Endothelial cell of umbilical vein (primary cell): Measurements from ENCODE around the gene IDUA. TPM values are rescaled to one million over a fixed set of nuclear protein-coding genes. Genes with fewer than 3 reads are reported as not detected.

Experiments used
- BruUV-seq: library from RNA; stranded (reverse); fragments of 400-500 nt; replicated peaks from 2 replicates; lab custom pipeline; 2021; lab: Mats Ljungman, UMichigan
- CTCF ChIA-PET: fragments of 300-600, 350-600 bp; sonication (Branson Sonifier 250); formaldehyde crosslinking; loops from one replicate; lab custom pipeline; 2021; ENCODE audit warnings: antibody characterized with exemption, inconsistent platforms; lab: Charles Lee
- POLR2A ChIA-PET: fragments of 300-600, 350-600 bp; sonication (Branson Sonifier 250); formaldehyde crosslinking; loops from one replicate; lab custom pipeline; 2021; ENCODE audit warnings: antibody characterized with exemption, inconsistent platforms; lab: Charles Lee
- DNase-seq: peaks from one replicate; pipeline ENCODE4 v3.0.0-alpha.2; 2011; ENCODE audit warnings: low read depth, low spot score
- FAIRE-seq: peaks from 2 replicates; lab custom pipeline; 2011; peaks lifted over from hg19 to GRCh38; lab: Jason Lieb, UNC
- H2AFZ ChIP-seq: 2 replicates; pipeline ENCODE4 v1.6.0; 2012; ENCODE audit warnings: low read depth, low read length, control low read depth, inconsistent platforms
- H3K27ac ChIP-seq: 2 replicates; pipeline ENCODE4 v1.5.1; 2011; ENCODE audit warnings: low read depth, mild to moderate bottlenecking, control low read depth, low read length, moderate library complexity; ENCODE audit not compliant: insufficient read depth
- H3K27me3 ChIP-seq, 2 experiments: 2 replicates each; pipeline versions ENCODE4 v1.6.0 to v1.6.1; 2011; ENCODE audit warnings: low read length in 2 of 2, mixed read lengths in 1 of 2; ENCODE audit not compliant: control insufficient read depth in 2 of 2, insufficient read depth in 2 of 2
- H3K36me3 ChIP-seq, 2 experiments: 2 replicates in 1 of 2; 3 replicates in 1 of 2; pipeline ENCODE4 v1.5.1; 2011; ENCODE audit warnings: low read length in 2 of 2, mild to moderate bottlenecking in 1 of 2, moderate library complexity in 1 of 2; ENCODE audit not compliant: control insufficient read depth in 2 of 2, insufficient read depth in 2 of 2; ENCODE audit errors: extremely low read depth in 1 of 2
- H3K4me1 ChIP-seq: 3 replicates; pipeline ENCODE4 v1.5.1; 2011; ENCODE audit warnings: mild to moderate bottlenecking, low read length; ENCODE audit not compliant: control insufficient read depth, insufficient read depth; ENCODE audit errors: extremely low read depth
- H3K4me2 ChIP-seq: 2 replicates; pipeline ENCODE4 v1.6.1; 2011; ENCODE audit warnings: low read length, control low read depth, mixed read lengths; ENCODE audit not compliant: insufficient read depth
- H3K4me3 ChIP-seq, 3 experiments: fragments of 200-600 bp in 1 of 3; sonication (generic), shearing (Covaris generic) in 1 of 3; replicated peaks in 1 of 3; 2 replicates each; pipeline ENCODE4 v1.5.1; 2011 to 2016; ENCODE audit warnings: control low read depth in 3 of 3, low read length in 3 of 3, mild to moderate bottlenecking in 2 of 3, inconsistent platforms in 1 of 3, low read depth in 1 of 3, moderate library complexity in 1 of 3; ENCODE audit not compliant: insufficient read depth in 1 of 3
- H3K79me2 ChIP-seq: 2 replicates; pipeline ENCODE4 v1.6.0; 2012; ENCODE audit warnings: low read length, inconsistent platforms; ENCODE audit not compliant: control insufficient read depth, insufficient read depth
- H3K9ac ChIP-seq: replicated peaks from 2 replicates; pipeline ENCODE3; 2011; ENCODE audit warnings: low read length, control low read depth; ENCODE audit not compliant: insufficient read depth; ENCODE audit errors: extremely low read depth
- H3K9me1 ChIP-seq: replicated peaks from 3 replicates; pipeline ENCODE4 v1.6.0; 2011; ENCODE audit warnings: mild to moderate bottlenecking, low read length; ENCODE audit not compliant: control insufficient read depth, insufficient read depth; ENCODE audit errors: extremely low read depth
- H3K9me3 ChIP-seq: replicated peaks from 2 replicates; pipeline ENCODE4 v1.5.1; 2012; ENCODE audit warnings: low read length, inconsistent platforms; ENCODE audit not compliant: control insufficient read depth, insufficient read depth
- H4K20me1 ChIP-seq: replicated peaks from 2 replicates; pipeline ENCODE3; 2011; ENCODE audit warnings: mild to moderate bottlenecking, low read length; ENCODE audit not compliant: control insufficient read depth, insufficient read depth; ENCODE audit errors: extremely low read depth
- EZH2 ChIP-seq: IDR thresholded peaks from 2 replicates; pipeline ENCODE4 v1.6.1; 2012; ENCODE audit warnings: borderline replicate concordance, low read depth, mild to moderate bottlenecking, moderate library complexity, low read length, inconsistent platforms; ENCODE audit not compliant: severe bottlenecking
- FOS ChIP-seq: IDR thresholded peaks from 2 replicates; pipeline ENCODE4 v1.6.1; 2011; ENCODE audit warnings: mild to moderate bottlenecking, low read length, moderate library complexity, borderline replicate concordance; ENCODE audit not compliant: insufficient read depth
- GATA2 ChIP-seq: IDR thresholded peaks from 2 replicates; pipeline ENCODE4 v1.7.0; 2011; ENCODE audit warnings: low read depth, mild to moderate bottlenecking, moderate library complexity, mixed read lengths, low read length; ENCODE audit not compliant: insufficient read length, insufficient read depth
- JUN ChIP-seq: IDR thresholded peaks from 2 replicates; pipeline ENCODE4 v1.6.1; 2011; ENCODE audit warnings: borderline replicate concordance, low read depth; ENCODE audit not compliant: insufficient read length, insufficient read depth
- MAX ChIP-seq: IDR thresholded peaks from 2 replicates; pipeline ENCODE4 v1.6.1; 2011; ENCODE audit not compliant: insufficient read depth, insufficient read length
- MYC ChIP-seq: IDR thresholded peaks from one replicate; pipeline ENCODE4 v1.6.1; 2011; ENCODE audit warnings: mild to moderate bottlenecking, low read depth, low read length
- POLR2A ChIP-seq: IDR thresholded peaks from 2 replicates; pipeline ENCODE4 v1.6.1; 2012; ENCODE audit warnings: low read depth, mild to moderate bottlenecking, control low read depth, low read length
- POLR2AphosphoS5 ChIP-seq: IDR thresholded peaks from 2 replicates; pipeline ENCODE4 v1.6.1; 2012; ENCODE audit warnings: low read depth, mild to moderate bottlenecking, control low read depth, low read length, moderate library complexity; ENCODE audit not compliant: insufficient read depth
- dilution Hi-C: fragments of 300-500 bp; cut with MboI; formaldehyde crosslinking; loops from one replicate; pipeline ENCODE4 v1.15.0; 2019; ENCODE audit warnings: low sequenced_read_pairs; ENCODE audit not compliant: extremely low pct_ligation_motif_present
- intact Hi-C: fragments of 100-400 bp; cut with micrococcal nuclease; formaldehyde crosslinking; loops from one replicate; pipeline ENCODE4 v1.10.0; 2022
- polyA plus RNA-seq, 4 experiments: library from polyadenylated mRNA; depleted of rRNA in 3 of 4; stranded (reverse) in 3 of 4; unstranded in 1 of 4; fragments of >200 nt; gene quantifications; 2 replicates each; pipeline versions ENCODE4 v1.2.1 to v1.2.3, GENCODE V29; 2011 to 2012; ENCODE audit warnings: missing spikeins in 1 of 4
- total RNA-seq: library from RNA; stranded (reverse); gene quantifications from 2 replicates; pipeline ENCODE4 v1.2.3, GENCODE V29; 2021
- TF ChIP-seq, protein P1 (sequence below), 2 donors: IDR thresholded peaks; 1 replicate in 1 of 2; 2 replicates in 1 of 2; pipeline ENCODE4 v1.5.1; 2011; ENCODE audit warnings: low read length in 2 of 2, mild to moderate bottlenecking in 2 of 2, moderate library complexity in 2 of 2, control low read depth in 1 of 2, inconsistent platforms in 1 of 2, low read depth in 1 of 2; ENCODE audit not compliant: insufficient read depth in 1 of 2; ENCODE audit errors: extremely low read depth in 1 of 2

IDUA gene
- total and polyA plus RNA-seq, 2 donors (not counting 3 experiments of a cell fraction or from before 2014, with no cell fraction given) = 19.1 to 34.1 TPM

DNA sequence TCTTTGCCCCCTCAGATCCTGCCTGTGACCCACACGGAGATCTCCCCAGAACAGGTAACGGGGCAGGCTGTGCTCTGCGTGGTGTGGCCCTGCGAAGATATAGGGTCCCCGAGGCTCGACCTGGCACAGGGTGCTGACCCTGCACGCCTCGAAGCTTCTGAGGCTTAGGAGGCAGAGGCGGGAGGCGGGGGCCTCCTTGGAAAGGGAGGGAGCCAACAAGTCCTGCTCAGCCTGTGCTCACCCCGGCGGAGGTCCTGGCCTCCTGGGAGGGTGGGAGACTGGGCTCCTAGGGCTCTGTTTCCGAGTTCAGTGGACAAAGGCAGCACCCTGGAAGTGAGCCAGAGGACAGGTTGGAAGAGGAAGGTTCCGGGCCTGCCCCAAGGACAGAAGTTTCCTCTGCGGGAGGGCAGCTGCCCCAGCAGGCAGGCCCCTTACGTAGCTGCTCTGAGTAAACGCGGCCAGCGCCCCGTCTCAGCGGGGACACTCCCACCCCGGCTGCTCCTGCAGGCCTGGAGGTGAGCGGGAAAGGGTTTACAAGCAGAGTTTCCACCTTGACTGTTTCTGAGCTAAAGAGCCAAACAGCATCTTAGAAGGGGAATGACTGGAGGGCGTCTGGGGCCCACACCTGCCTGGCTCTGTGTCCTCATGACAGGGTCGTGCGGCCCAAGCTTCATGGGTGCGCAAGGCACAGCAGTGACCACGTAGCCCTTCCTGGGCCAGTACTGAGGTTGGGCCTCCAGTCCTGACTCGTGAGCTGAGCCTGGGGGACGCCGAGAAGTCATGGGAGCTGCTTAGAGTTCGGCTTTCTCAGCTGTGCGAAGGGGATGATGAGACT lies 38.5 kb upstream of the IDUA start:
- DNase-seq (no peak), FAIRE-seq (no peak)
- H3K36me3 ChIP-seq = no peaks in the 10 kb centered on the region
- H3K27ac ChIP-seq = no peak overlapping the region
- no peaks in the 10 kb centered on the region for H3K4me1 ChIP-seq
- H3K4me2 ChIP-seq = no peak overlapping the region
- BruUV-seq = no TSS peak
- intact Hi-C loops (no loop called here), dilution Hi-C loops (no loop called here)
- H3K9me3 ChIP-seq = no peaks in the 10 kb centered on the region
- H4K20me1 ChIP-seq = no peaks in the 10 kb centered on the region
- H3K79me2 ChIP-seq = no peaks in the 10 kb centered on the region
- ChIA-PET CTCF (interaction anchor here (1.4 kb wide), 1 partner anchor 12 kb away, joined by 5 read pairs; no protein-coding TSS in a partner anchor), POLR2A (interaction anchor here (0.7 kb wide), 1 partner anchor 82 kb away, joined by 3 read pairs; no protein-coding TSS in a partner anchor)
- H3K27me3 ChIP-seq = no peaks in the 10 kb centered on the region
- H3K9ac ChIP-seq = no peak overlapping the region
- no peak overlapping the region for H3K4me3 ChIP-seq
- H2AFZ ChIP-seq = no peak overlapping the region
- H3K9me1 ChIP-seq = no peaks in the 10 kb centered on the region
- TF ChIP-seq POLR2AphosphoS5 (no peak), FOS (no peak), POLR2A (no peak), MAX (no peak), MYC (no peak), EZH2 (no peak), GATA2 (no peak), JUN (no peak)
- TF ChIP-seq, protein P1, sequence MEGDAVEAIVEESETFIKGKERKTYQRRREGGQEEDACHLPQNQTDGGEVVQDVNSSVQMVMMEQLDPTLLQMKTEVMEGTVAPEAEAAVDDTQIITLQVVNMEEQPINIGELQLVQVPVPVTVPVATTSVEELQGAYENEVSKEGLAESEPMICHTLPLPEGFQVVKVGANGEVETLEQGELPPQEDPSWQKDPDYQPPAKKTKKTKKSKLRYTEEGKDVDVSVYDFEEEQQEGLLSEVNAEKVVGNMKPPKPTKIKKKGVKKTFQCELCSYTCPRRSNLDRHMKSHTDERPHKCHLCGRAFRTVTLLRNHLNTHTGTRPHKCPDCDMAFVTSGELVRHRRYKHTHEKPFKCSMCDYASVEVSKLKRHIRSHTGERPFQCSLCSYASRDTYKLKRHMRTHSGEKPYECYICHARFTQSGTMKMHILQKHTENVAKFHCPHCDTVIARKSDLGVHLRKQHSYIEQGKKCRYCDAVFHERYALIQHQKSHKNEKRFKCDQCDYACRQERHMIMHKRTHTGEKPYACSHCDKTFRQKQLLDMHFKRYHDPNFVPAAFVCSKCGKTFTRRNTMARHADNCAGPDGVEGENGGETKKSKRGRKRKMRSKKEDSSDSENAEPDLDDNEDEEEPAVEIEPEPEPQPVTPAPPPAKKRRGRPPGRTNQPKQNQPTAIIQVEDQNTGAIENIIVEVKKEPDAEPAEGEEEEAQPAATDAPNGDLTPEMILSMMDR (IDR thresholded peaks at IDR 0.05; ENCODE audit: extremely low read depth in 1 of 2, insufficient read depth in 1 of 2, low read depth in 1 of 2, low read length in 2 of 2) = no peak
